DOHH2 (cell line): ENCODE results near the gene WNT2B.

Experiments used
- H3F3A ChIP-seq: fragments of 200-600 bp; sonication (generic), shearing (Covaris generic); 2 replicates; pipeline ENCODE4 v1.6.0; 2016; ENCODE audit warnings: antibody characterized with exemption, mild to moderate bottlenecking; ENCODE audit not compliant: control insufficient read depth, insufficient read depth
- H3K27ac ChIP-seq: fragments of 200-600 bp; sonication (generic); 2 replicates; pipeline ENCODE4 v1.5.1; 2014; ENCODE audit warnings: low read depth, mild to moderate bottlenecking, low read length, moderate library complexity
- H3K27me3 ChIP-seq: fragments of 200-600 bp; sonication (generic); 2 replicates; pipeline ENCODE4 v1.6.1; 2014; ENCODE audit warnings: mild to moderate bottlenecking, low read length, mixed read lengths; ENCODE audit not compliant: control insufficient read depth
- H3K36me3 ChIP-seq: fragments of 200-600 bp; sonication (generic); 2 replicates; pipeline ENCODE4 v1.6.1; 2014; ENCODE audit warnings: mild to moderate bottlenecking, low read length, moderate library complexity, mixed read lengths; ENCODE audit not compliant: control insufficient read depth
- H3K4me1 ChIP-seq: fragments of 200-600 bp; sonication (generic); 2 replicates; pipeline ENCODE4 v1.6.1; 2014; ENCODE audit warnings: mild to moderate bottlenecking, low read length, mixed read lengths; ENCODE audit not compliant: control insufficient read depth
- H3K4me2 ChIP-seq: fragments of 200-600 bp; sonication (generic); 2 replicates; pipeline ENCODE4 v1.6.0; 2014; ENCODE audit warnings: mild to moderate bottlenecking, low read length, moderate library complexity
- H3K4me3 ChIP-seq: fragments of 200-600 bp; sonication (generic); 2 replicates; pipeline ENCODE4 v1.5.1; 2014; ENCODE audit warnings: mild to moderate bottlenecking, low read length, mixed read lengths
- H3K79me2 ChIP-seq: fragments of 200-600 bp; sonication (generic); 2 replicates; pipeline ENCODE4 v1.6.1; 2014; ENCODE audit warnings: mild to moderate bottlenecking, low read length, mixed read lengths; ENCODE audit not compliant: control insufficient read depth
- H3K9me2 ChIP-seq: fragments of 200-600 bp; sonication (generic); replicated peaks from 2 replicates; pipeline ENCODE4 v1.6.1; 2014; ENCODE audit warnings: mild to moderate bottlenecking, low read length, mixed read lengths; ENCODE audit not compliant: control insufficient read depth
- H3K9me3 ChIP-seq: fragments of 200-600 bp; sonication (generic); 2 replicates; pipeline ENCODE4 v1.6.1; 2014; ENCODE audit warnings: antibody characterized with exemption, low read length, mixed read lengths; ENCODE audit not compliant: control insufficient read depth, insufficient read depth
- H4K20me1 ChIP-seq: fragments of 200-600 bp; sonication (generic); 2 replicates; pipeline ENCODE4 v1.6.0; 2014; ENCODE audit warnings: low read depth, mild to moderate bottlenecking, antibody characterized with exemption, low read length, moderate library complexity; ENCODE audit not compliant: control insufficient read depth, insufficient read depth
- EZH2phosphoT487 ChIP-seq: fragments of 200-600 bp; sonication (generic); IDR thresholded peaks from 2 replicates; pipeline ENCODE4 v1.6.1; 2017; ENCODE audit warnings: borderline replicate concordance, mild to moderate bottlenecking, antibody characterized with exemption, low read length, moderate library complexity, mixed read lengths
- TF ChIP-seq, protein P1 (sequence below): fragments of 200-600 bp; sonication (generic); IDR thresholded peaks from one replicate; pipeline ENCODE4 v1.5.1; 2014; ENCODE audit warnings: antibody characterized with exemption, mild to moderate bottlenecking, low read depth, low read length; ENCODE audit not compliant: poor library complexity, severe bottlenecking

Gene WNT2B

DNA sequence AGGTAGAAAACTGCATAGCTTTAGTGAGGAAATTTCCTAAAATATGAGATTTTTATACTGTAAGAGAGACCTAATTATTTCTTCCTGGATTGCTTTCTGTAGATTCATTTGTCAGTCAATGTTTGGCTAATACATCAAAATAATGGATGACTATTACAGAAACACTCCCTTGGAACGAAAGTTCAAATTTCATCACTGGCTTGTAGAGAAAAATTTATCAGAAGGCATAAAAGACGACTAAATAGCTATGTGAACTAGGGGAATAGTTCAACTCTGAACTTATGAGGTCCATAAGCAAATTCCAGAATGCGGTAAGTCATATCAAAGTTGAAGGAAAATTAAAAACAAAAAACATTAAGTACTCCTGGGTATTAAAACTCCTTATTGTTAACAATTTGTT is 36.0 kb downstream of the WNT2B start:
- H3K4me2 ChIP-seq: no peak overlapping the region
- TF ChIP-seq, protein P1, sequence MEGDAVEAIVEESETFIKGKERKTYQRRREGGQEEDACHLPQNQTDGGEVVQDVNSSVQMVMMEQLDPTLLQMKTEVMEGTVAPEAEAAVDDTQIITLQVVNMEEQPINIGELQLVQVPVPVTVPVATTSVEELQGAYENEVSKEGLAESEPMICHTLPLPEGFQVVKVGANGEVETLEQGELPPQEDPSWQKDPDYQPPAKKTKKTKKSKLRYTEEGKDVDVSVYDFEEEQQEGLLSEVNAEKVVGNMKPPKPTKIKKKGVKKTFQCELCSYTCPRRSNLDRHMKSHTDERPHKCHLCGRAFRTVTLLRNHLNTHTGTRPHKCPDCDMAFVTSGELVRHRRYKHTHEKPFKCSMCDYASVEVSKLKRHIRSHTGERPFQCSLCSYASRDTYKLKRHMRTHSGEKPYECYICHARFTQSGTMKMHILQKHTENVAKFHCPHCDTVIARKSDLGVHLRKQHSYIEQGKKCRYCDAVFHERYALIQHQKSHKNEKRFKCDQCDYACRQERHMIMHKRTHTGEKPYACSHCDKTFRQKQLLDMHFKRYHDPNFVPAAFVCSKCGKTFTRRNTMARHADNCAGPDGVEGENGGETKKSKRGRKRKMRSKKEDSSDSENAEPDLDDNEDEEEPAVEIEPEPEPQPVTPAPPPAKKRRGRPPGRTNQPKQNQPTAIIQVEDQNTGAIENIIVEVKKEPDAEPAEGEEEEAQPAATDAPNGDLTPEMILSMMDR: no peak
- TF ChIP-seq EZH2phosphoT487: no peak
- H3K79me2 ChIP-seq: no peaks in the 10 kb centered on the region
- H3K27ac ChIP-seq: no peak overlapping the region
- H3K4me1 ChIP-seq: no peaks in the 10 kb centered on the region
- no peak overlapping the region for H3K4me3 ChIP-seq
- 0 out of 2 replicates have a peak, but pooled peaks cover 3% of the 10 kb centered on the region for H3F3A ChIP-seq
- H3K27me3 ChIP-seq: no peaks in the 10 kb centered on the region
- no peaks in the 10 kb centered on the region for H3K9me2 ChIP-seq
- no peaks in the 10 kb centered on the region for H3K36me3 ChIP-seq
- no peaks in the 10 kb centered on the region for H3K9me3 ChIP-seq
- H4K20me1 ChIP-seq: no peaks in the 10 kb centered on the region

DNA sequence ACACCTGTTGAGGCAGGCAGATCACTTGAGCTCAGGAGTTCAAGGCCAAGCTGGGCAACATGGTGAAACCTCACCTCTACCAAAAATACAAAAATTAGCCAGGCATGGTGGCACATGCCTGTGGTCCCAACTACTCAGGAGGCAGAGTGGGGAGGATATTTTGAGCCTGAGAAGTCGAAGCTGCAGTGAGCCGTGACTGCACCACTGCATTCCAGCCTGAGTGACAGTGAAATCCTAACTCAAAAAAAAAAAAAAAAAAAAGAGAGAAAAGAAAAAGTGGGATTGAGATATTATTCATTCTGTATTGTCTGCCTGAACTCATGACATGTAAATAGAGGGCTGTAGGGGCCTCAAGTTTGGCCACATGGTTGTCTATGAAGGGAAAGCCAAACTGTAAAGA is 37.3 kb downstream of the WNT2B start:
- no peak overlapping the region for H3K4me2 ChIP-seq
- no peak overlapping the region for H3K27ac ChIP-seq
- H4K20me1 ChIP-seq: no peaks in the 10 kb centered on the region
- no peaks in the 10 kb centered on the region for H3K9me2 ChIP-seq
- no peaks in the 10 kb centered on the region for H3K4me1 ChIP-seq
- no peak for TF ChIP-seq EZH2phosphoT487
- TF ChIP-seq, protein P1: no peak
- H3K27me3 ChIP-seq: no peaks in the 10 kb centered on the region
- no peaks in the 10 kb centered on the region for H3K36me3 ChIP-seq
- no peak overlapping the region for H3K4me3 ChIP-seq
- H3K79me2 ChIP-seq: no peaks in the 10 kb centered on the region
- H3F3A ChIP-seq: 0 out of 2 replicates have a peak, but pooled peaks cover 3% of the 10 kb centered on the region
- no peaks in the 10 kb centered on the region for H3K9me3 ChIP-seq

DNA sequence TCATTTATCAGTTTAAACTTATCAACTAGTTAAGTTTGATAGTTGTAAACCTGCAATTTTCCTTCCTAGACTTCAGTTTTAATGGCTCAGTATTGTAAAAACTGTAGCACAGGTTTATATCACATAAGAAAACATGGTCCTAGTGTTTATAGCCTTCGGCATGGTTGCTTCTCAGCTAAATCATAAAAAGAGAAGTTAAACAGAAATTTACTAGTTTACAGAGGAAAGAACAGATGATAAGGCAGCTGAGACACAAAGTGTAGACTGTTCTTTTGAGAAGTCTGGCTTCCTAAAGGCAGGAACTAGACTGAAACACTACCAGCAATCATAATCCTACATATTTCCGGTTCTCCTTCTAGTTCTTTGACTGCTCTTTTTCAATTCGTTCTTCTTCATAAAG is 39.8 kb downstream of the WNT2B start:
- H3K9me3 ChIP-seq: no peaks in the 10 kb centered on the region
- no peaks in the 10 kb centered on the region for H3K79me2 ChIP-seq
- TF ChIP-seq, protein P1: no peak
- TF ChIP-seq EZH2phosphoT487: no peak
- H3F3A ChIP-seq: 0 out of 2 replicates have a peak, but pooled peaks cover 3% of the 10 kb centered on the region
- H3K4me2 ChIP-seq: no peak overlapping the region
- no peaks in the 10 kb centered on the region for H4K20me1 ChIP-seq
- H3K9me2 ChIP-seq: no peaks in the 10 kb centered on the region
- H3K4me3 ChIP-seq: no peak overlapping the region
- H3K27me3 ChIP-seq: no peaks in the 10 kb centered on the region
- no peaks in the 10 kb centered on the region for H3K4me1 ChIP-seq
- H3K36me3 ChIP-seq: no peaks in the 10 kb centered on the region
- no peak overlapping the region for H3K27ac ChIP-seq
